Measurements from ENCODE around the gene KIAA0513.

GRCh38 chr16:85047867-85048455 lies 20.4 kb downstream of the KIAA0513 start:
- TF ChIP-seq, protein P1, sequence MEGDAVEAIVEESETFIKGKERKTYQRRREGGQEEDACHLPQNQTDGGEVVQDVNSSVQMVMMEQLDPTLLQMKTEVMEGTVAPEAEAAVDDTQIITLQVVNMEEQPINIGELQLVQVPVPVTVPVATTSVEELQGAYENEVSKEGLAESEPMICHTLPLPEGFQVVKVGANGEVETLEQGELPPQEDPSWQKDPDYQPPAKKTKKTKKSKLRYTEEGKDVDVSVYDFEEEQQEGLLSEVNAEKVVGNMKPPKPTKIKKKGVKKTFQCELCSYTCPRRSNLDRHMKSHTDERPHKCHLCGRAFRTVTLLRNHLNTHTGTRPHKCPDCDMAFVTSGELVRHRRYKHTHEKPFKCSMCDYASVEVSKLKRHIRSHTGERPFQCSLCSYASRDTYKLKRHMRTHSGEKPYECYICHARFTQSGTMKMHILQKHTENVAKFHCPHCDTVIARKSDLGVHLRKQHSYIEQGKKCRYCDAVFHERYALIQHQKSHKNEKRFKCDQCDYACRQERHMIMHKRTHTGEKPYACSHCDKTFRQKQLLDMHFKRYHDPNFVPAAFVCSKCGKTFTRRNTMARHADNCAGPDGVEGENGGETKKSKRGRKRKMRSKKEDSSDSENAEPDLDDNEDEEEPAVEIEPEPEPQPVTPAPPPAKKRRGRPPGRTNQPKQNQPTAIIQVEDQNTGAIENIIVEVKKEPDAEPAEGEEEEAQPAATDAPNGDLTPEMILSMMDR (IDR thresholded peaks at IDR 0.05 in 4 of 5, conservative IDR thresholded peaks at IDR 0.05 in 1 of 5), result no peak
- no peak for TF ChIP-seq POLR2A (IDR thresholded peaks at IDR 0.05)

All from gastrocnemius medialis (tissue), 4 donors.